GM04503 (cell line): ENCODE data around the gene SEPSECS.
"Not testable (repeated sequence)": the region's sequence is repeated elsewhere in the genome, so short reads cannot be mapped to it uniquely, and the experiment has no call there.

ENCODE experiments used
- DNase-seq: peaks from one replicate; pipeline ENCODE4 v3.0.0-alpha.2; 2012; ENCODE audit warnings: low read depth

The SEPSECS gene

GRCh38 chr4:25083441-25083840 is 76.8 kb downstream of the SEPSECS start:
- not testable (repeated sequence) for DNase-seq

DNA sequence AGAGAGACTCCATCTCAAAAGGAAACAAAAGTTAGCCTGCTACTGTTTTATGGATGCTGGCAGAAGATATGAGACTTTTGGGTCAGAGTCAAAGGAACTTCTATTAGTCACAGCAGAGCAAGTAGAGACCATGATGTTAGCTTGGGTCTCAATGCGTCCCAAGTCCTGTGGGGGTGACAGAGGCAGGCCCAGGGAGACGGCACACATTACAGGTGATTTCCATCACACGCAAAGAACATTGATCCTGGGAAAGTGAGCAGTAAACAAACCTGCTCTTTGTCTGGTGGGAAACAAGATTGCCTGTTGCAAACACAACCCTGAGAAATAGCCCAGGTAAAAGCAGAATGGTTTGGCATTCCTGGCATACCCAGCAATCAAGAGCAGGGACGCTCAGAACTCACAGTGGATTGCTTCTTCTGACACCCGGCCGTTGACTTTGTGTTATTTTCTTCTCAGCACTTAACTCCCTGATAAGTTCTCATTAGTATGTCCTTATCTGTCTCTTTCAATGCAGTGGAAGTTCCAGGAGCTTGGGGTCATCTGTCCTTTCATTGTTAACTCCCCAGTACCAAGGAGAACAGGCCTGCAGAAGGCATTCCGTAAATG is 78.3 kb downstream of the SEPSECS start:
- no peak for DNase-seq

GRCh38 chr4:25080571-25080970 is 79.7 kb downstream of the SEPSECS start:
- DNase-seq, result no peak

GRCh38 chr4:25078523-25078922 is 81.7 kb downstream of the SEPSECS start:
- DNase-seq, result no peak

DNA sequence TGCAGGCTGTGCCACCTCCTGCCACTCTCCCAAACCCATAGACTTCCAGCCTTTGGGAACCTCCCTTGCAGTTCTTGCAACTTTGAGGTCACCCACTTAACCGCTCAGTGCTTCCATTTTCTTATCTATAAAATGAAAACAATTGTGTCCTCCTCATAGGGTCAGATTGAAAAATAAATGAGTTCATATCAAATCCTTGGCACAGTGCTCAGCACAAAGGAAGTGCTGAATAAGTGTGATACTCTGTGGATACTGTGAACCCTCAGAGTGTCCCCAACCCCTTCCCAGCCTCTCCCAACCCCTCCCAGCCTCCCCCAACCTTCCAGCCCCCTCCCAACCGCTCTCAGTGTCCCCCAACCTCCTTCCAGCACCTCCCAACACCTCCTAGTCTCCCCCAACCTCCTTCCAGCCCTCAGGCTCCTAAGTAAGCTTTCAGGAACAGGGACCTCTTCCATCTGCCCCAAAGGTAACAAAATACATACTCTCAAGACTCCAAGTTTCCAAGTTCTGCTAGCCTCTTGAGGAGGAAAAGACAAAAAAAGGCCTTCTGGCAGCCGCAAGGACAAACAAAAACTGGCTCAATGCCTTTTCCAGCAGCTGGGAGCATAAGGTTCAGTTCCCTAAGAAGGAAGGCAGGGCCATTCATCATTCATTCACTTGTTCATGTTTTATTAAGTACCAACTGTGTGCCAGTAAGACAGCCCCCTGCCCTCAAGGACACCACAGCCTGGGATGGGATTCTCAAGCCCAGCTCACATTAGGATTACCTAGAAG is 83.4 kb downstream of the SEPSECS start:
- no peak for DNase-seq

DNA sequence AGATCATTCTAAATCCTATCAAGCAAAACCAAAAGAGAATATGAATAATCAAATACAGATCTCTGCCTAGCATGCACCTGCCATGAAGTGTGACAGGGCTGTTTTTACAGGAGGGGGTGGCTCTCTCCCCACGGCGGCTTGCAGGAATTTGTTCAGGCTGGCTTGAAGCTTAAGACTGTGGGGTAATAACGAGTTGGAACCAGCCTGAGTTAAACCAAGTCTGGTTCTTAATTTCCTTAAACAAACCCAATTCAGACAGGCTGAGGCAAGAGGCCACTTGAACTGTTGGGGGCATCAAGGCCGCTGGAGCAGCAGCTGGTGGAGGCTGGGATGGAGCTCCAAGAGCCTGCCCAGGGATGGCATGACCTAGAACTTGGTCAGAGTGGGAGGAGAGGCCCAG is 84.4 kb downstream of the SEPSECS start:
- DNase-seq, result no peak

- no peak for DNase-seq
Observed at GRCh38 chr4:25075129-25075528, 85.1 kb downstream of the SEPSECS start.

GRCh38 chr4:25070545-25070944 is 89.7 kb downstream of the SEPSECS start:
- DNase-seq, result no peak
